HepG2 (cell line): ENCODE data around the gene RCCD1. TPM values are rescaled to one million over a fixed set of nuclear protein-coding genes. Genes with fewer than 3 reads are reported as not detected.
A peak's percentile ranks its signal among the peaks of the same experiment; 100 is the strongest.

Source experiments
- ATM ChIP-seq: fragments of 450-650 bp; IDR thresholded peaks from 2 replicates; pipeline ENCODE4 v1.7.1; 2017; ENCODE audit warnings: mild to moderate bottlenecking, borderline replicate concordance
- KAT7 ChIP-seq: IDR thresholded peaks from 2 replicates; pipeline ENCODE4 v1.6.1; 2018; ENCODE audit warnings: borderline replicate concordance, missing compliant biosample characterization
- MYC ChIP-seq: sonication (generic); formaldehyde crosslinking; IDR thresholded peaks from 2 replicates; pipeline ENCODE4 v1.9.0; 2021; ENCODE audit warnings: missing genetic modification reagents, borderline replicate concordance
- NAIF1 ChIP-seq: sonication (generic); formaldehyde crosslinking; IDR thresholded peaks from 2 replicates; pipeline ENCODE4 v1.5.0; 2020; ENCODE audit warnings: mild to moderate bottlenecking, missing genetic modification reagents, borderline replicate concordance
- NFYB ChIP-seq: sonication (generic); formaldehyde crosslinking; IDR thresholded peaks from 2 replicates; pipeline ENCODE4 v1.4.0; 2020; ENCODE audit warnings: missing genetic modification reagents
- NR2F6 ChIP-seq, 2 experiments: IDR thresholded peaks; 2 replicates each; pipeline ENCODE4 v1.6.1; 2016; ENCODE audit warnings: antibody characterized with exemption in 1 of 2, mild to moderate bottlenecking in 1 of 2
- PHF21A ChIP-seq: sonication (generic); formaldehyde crosslinking; IDR thresholded peaks from 2 replicates; pipeline ENCODE4 v1.5.0; 2020; ENCODE audit warnings: mild to moderate bottlenecking, missing genetic modification reagents
- RARG ChIP-seq: sonication (generic); formaldehyde crosslinking; IDR thresholded peaks from 2 replicates; pipeline ENCODE4 v1.4.0; 2020; ENCODE audit warnings: low read depth, mild to moderate bottlenecking, missing genetic modification reagents
- SKI ChIP-seq: fragments of 450-650 bp; IDR thresholded peaks from one replicate; pipeline ENCODE4 v1.6.1; 2018; ENCODE audit warnings: mild to moderate bottlenecking; ENCODE audit not compliant: partially characterized antibody
- WIZ ChIP-seq: sonication (generic); formaldehyde crosslinking; IDR thresholded peaks from 2 replicates; pipeline ENCODE4 v1.5.1; 2020; ENCODE audit warnings: mild to moderate bottlenecking, missing genetic modification reagents
- ZFP1 ChIP-seq: IDR thresholded peaks from 2 replicates; pipeline ENCODE4 v1.6.1; 2016
- ZNF121 ChIP-seq: sonication (generic); formaldehyde crosslinking; IDR thresholded peaks from 2 replicates; pipeline ENCODE4 v1.5.0; 2020; ENCODE audit warnings: mild to moderate bottlenecking, missing genetic modification reagents
- ZNF296 ChIP-seq: sonication (generic); formaldehyde crosslinking; conservative IDR thresholded peaks from 2 replicates; pipeline ENCODE4 v1.5.0; 2020; ENCODE audit warnings: mild to moderate bottlenecking, missing genetic modification reagents
- ZNF33A ChIP-seq: sonication (generic); formaldehyde crosslinking; IDR thresholded peaks from 2 replicates; pipeline ENCODE4 v1.5.1; 2020; ENCODE audit warnings: missing genetic modification reagents, mild to moderate bottlenecking, moderate library complexity, borderline replicate concordance
- ZNF672 ChIP-seq: sonication (generic); formaldehyde crosslinking; IDR thresholded peaks from 2 replicates; pipeline ENCODE4 v1.8.1; 2022; ENCODE audit warnings: missing genetic modification reagents
- polyA plus RNA-seq, 8 experiments: library from polyadenylated mRNA; depleted of rRNA in 3 of 8; stranded (reverse) in 7 of 8; unstranded in 1 of 8; fragments of >200 nt; fragmentation: Illumina TruSeq in 4 of 8; extraction: Trizol in 4 of 8; gene quantifications; 2 replicates each; pipeline versions ENCODE4 v1.2.1 to v1.2.3, GENCODE V29; 2011 to 2016; ENCODE audit warnings: low read depth in 4 of 8, missing spikeins in 1 of 8, mixed read lengths in 1 of 8; ENCODE audit not compliant: insufficient read depth in 1 of 8
- total RNA-seq, 5 experiments: library from RNA; depleted of rRNA; stranded (reverse); fragments of >200 nt; fragmentation: Illumina TruSeq; extraction: Trizol; gene quantifications; 2 replicates each; pipeline ENCODE4 v1.2.3, GENCODE V29; 2016; ENCODE audit warnings: low read depth in 1 of 5
- TF ChIP-seq, protein P1 (sequence below): sonication (generic); formaldehyde crosslinking; IDR thresholded peaks from 2 replicates; pipeline ENCODE4 v1.4.0; 2020; ENCODE audit warnings: missing genetic modification reagents
- TF ChIP-seq, protein P2 (sequence below): sonication (generic); formaldehyde crosslinking; IDR thresholded peaks from 2 replicates; pipeline ENCODE4 v1.5.1; 2020; ENCODE audit warnings: missing genetic modification reagents, mild to moderate bottlenecking, borderline replicate concordance
- TF ChIP-seq, protein P3 (sequence below), 2 experiments: sonication (generic) in 1 of 2; formaldehyde crosslinking in 1 of 2; IDR thresholded peaks; 2 replicates each; pipeline versions ENCODE4 v1.6.1 to v1.9.0; 2014 to 2022; ENCODE audit warnings: antibody characterized with exemption in 1 of 2, borderline replicate concordance in 1 of 2, inconsistent platforms in 1 of 2, low read depth in 1 of 2, missing genetic modification reagents in 1 of 2

Gene RCCD1
- total and polyA plus RNA-seq, 2 of the 13 experiments (the other 11 are each of a cell fraction or from before 2014, with no cell fraction given): 14.1 to 15.1 TPM

GRCh38 chr15:90954712-90955623 lies at the start of gene RCCD1 (continued):
- TF ChIP-seq NFYB (peak; percentile 89), ZNF121 (CRISPR knock-in tag) (peak; percentile 94; the same call in 1 of the 2 replicates), NR2F6 (IDR thresholded peaks at IDR 0.05) (no peak), NR2F6 (CRISPR knock-in tag; IDR thresholded peaks at IDR 0.05) (0 out of 2 replicates have a peak, but pooled peaks have one; percentile 29), RARG (CRISPR knock-in tag) (no peak), ATM (no peak), PHF21A (CRISPR knock-in tag) (peak; percentile 74), SKI (peak; percentile 8), MYC (CRISPR knock-in tag) (peak; percentile 94), NAIF1 (CRISPR knock-in tag) (peak; percentile 76; the same call in 1 of the 2 replicates), ZFP1 (CRISPR knock-in tag) (no peak), ZNF33A (CRISPR knock-in tag) (no peak), ZNF296 (peak; percentile 50; the same call in 1 of the 2 replicates), KAT7 (CRISPR knock-in tag) (0 out of 2 replicates have a peak, but pooled peaks have one; percentile 75), ZNF672 (CRISPR knock-in tag) (no peak), WIZ (CRISPR knock-in tag) (no peak)
- TF ChIP-seq, protein P1, sequence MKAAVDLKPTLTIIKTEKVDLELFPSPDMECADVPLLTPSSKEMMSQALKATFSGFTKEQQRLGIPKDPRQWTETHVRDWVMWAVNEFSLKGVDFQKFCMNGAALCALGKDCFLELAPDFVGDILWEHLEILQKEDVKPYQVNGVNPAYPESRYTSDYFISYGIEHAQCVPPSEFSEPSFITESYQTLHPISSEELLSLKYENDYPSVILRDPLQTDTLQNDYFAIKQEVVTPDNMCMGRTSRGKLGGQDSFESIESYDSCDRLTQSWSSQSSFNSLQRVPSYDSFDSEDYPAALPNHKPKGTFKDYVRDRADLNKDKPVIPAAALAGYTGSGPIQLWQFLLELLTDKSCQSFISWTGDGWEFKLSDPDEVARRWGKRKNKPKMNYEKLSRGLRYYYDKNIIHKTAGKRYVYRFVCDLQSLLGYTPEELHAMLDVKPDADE (CRISPR knock-in tag): 0 out of 2 replicates have a peak, but pooled peaks have one; percentile 59
- TF ChIP-seq, protein P2, sequence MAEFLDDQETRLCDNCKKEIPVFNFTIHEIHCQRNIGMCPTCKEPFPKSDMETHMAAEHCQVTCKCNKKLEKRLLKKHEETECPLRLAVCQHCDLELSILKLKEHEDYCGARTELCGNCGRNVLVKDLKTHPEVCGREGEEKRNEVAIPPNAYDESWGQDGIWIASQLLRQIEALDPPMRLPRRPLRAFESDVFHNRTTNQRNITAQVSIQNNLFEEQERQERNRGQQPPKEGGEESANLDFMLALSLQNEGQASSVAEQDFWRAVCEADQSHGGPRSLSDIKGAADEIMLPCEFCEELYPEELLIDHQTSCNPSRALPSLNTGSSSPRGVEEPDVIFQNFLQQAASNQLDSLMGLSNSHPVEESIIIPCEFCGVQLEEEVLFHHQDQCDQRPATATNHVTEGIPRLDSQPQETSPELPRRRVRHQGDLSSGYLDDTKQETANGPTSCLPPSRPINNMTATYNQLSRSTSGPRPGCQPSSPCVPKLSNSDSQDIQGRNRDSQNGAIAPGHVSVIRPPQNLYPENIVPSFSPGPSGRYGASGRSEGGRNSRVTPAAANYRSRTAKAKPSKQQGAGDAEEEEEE: no peak
- TF ChIP-seq, protein P3, sequence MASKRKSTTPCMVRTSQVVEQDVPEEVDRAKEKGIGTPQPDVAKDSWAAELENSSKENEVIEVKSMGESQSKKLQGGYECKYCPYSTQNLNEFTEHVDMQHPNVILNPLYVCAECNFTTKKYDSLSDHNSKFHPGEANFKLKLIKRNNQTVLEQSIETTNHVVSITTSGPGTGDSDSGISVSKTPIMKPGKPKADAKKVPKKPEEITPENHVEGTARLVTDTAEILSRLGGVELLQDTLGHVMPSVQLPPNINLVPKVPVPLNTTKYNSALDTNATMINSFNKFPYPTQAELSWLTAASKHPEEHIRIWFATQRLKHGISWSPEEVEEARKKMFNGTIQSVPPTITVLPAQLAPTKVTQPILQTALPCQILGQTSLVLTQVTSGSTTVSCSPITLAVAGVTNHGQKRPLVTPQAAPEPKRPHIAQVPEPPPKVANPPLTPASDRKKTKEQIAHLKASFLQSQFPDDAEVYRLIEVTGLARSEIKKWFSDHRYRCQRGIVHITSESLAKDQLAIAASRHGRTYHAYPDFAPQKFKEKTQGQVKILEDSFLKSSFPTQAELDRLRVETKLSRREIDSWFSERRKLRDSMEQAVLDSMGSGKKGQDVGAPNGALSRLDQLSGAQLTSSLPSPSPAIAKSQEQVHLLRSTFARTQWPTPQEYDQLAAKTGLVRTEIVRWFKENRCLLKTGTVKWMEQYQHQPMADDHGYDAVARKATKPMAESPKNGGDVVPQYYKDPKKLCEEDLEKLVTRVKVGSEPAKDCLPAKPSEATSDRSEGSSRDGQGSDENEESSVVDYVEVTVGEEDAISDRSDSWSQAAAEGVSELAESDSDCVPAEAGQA (IDR thresholded peaks at IDR 0.05; ENCODE audit: low read depth): no peak
- TF ChIP-seq, protein P3 (CRISPR knock-in tag; IDR thresholded peaks at IDR 0.05; ENCODE audit: borderline replicate concordance): peak; percentile 64; the same call in 1 of the 2 replicates
